Measurements from ENCODE around the gene NTPCR. TPM values are rescaled to one million over a fixed set of nuclear protein-coding genes. Genes with fewer than 3 reads are reported as not detected.

Gene NTPCR
- polyA plus RNA-seq, 4 donors: 62.1 to 83.9 (median 80.4) TPM

DNA sequence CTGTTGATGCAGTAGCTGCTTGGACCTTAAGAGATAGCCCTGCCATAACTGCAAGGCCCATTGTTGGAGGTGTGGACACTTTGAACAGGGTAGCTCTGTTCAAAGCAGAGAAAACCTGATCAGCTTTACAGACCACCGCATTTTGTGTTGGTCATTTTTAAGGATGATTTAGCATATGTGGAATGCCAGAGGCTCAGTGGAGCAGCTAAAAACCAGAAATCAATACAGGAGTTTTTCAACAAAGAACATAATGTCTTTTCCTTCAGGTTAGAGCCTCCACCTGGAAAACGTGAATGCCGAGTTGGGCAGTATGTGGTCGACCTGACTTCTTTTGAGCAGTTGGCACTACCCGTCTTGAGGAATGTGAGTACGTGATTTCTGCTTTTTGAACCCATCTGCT is 5.7 kb downstream of the NTPCR start:
- DNase-seq (ENCODE audit: low read depth in 4 of 4, low spot score in 3 of 4): no peak

DNA sequence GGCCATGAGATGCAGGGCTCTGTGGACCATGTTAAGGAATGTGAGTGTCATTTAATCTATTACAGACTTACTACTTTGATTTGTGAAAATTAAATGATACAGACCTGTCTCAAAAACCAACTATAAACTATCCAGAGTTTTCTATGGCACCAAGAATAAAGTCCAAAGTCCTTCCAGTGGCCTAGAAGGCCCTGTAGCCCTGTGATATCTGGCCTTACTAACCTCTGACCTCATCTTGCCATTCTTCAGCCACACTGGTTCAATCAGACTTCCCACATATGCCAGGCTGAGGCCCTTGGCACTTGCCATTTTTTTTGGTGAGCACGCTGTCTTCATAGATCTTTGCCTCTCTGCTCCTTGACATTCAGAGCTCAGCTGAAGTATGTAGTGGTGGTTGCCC is 7.7 kb downstream of the NTPCR start:
- DNase-seq (ENCODE audit: low read depth in 4 of 4, low spot score in 3 of 4): no peak

- no peak for DNase-seq (ENCODE audit: low read depth in 4 of 4, low spot score in 3 of 4)
These were observed 12.6 kb downstream of the NTPCR start for GRCh38 chr1:232962761-232963745.

DNA sequence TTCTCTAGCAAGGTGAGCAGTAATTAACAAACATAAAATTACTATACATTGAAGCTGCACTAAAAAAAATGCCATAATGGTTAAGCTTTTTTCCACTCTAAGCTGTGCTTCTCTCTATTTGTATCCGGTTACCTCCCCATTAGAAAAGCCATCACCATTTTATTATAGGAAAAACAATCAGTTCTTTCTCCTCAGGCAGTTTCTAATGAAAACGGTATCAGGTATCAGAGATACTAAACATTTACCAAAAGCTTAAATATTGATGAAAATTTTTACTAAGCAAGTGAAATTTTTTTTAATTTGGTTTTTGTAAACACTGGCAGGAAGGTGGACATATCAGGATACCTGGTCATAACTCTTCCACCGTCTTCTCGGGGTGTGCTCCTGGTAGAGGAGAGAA is 14.2 kb downstream of the NTPCR start:
- no peak for DNase-seq (ENCODE audit: low read depth in 4 of 4, low spot score in 3 of 4)

DNA sequence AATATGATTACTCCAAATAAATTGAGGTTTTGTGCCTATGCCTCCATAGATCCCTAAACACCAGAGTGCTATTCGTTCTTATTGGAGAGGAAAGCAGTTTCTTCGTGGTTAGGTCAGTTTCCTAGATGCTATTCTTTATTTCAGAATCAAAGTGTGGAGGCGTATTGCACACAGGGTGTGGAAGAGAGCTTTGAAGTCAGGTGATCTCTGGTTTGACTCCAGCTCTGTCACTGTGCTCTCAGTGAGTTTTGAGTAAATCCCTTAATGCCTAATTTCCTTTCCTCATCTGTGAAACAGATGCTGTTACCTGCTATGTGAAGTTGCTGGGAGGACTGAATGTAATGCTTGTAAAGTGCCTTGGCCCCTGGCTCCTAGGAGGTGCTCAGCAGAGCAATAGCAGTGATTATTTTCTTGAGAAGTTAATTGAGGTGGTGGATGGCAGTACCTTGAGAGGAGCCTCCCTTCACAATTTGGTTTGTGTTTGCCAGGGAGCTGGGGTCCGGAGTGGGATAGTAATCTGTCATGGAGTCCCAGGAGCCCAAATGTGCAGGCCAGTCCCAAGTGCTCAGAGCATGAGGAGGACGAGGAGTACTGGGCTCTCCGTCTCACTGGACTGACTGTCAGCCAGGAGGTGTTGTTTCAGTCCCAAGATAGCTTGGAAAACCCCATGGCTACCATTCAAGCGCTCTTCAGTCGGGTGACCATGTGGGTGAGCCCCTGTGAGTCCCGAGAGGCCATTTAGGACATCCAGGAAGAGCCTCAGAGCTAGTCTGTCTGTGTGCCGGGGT is 14.9 kb downstream of the NTPCR start:
- DNase-seq (ENCODE audit: low read depth in 4 of 4, low spot score in 3 of 4): no peak

DNA sequence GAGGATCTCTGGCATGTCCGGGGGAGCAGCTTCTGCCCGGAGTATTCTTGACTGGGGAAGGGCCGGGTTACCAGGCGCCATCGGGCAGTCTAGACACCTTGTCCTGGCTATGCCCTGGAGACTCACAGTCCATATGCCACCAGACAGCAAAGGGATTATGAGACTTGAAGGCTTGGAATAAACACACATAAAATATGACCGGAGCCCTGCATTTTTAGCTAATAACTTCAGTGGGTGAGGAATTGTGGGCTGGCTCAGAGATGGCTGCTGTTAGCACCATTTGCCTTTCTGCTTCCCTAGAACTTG is 15.5 kb downstream of the NTPCR start:
- DNase-seq (ENCODE audit: low read depth in 4 of 4, low spot score in 3 of 4): no peak

DNA sequence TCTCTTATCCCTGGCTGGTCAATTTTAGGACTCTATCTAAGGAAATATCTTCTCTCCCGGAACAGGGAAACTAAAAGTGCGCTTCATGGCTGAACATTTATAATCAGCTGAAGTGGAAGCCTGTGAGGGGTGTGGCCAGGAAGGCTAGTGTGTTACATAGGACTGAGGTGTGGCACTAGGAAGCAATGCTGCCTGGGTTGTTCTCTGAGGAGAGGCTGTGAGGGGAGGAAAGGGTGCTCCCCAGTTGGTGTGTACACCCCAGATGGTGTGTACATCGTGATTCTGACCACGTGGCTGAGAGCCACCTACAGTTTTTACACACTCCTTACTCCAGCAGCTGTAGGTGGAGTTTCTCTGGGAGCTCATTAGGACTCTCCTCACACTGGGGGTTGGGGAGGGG is 16.3 kb downstream of the NTPCR start:
- DNase-seq (ENCODE audit: low read depth in 4 of 4, low spot score in 3 of 4): no peak

- DNase-seq (ENCODE audit: low read depth in 4 of 4, low spot score in 3 of 4): no peak
These were observed 18.0 kb downstream of the NTPCR start for GRCh38 chr1:232968391-232968790.

- DNase-seq (ENCODE audit: low read depth in 4 of 4, low spot score in 3 of 4): no peak
These were observed 18.6 kb downstream of the NTPCR start for GRCh38 chr1:232968965-232969364.

DNA sequence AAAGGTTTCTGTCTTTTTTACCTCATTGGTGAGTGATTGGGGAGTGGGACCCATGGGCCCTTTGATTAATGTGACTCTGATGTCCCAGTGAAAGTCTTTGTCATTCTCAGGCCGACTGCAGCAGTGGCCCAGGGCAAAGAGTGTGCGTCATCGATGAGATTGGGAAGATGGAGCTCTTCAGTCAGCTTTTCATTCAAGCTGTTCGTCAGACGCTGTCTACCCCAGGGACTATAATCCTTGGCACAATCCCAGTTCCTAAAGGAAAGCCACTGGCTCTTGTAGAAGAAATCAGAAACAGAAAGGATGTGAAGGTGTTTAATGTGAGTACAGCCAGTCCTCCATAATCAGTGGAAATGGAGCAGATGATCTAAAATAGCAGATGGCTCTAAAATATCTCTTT is 19.4 kb downstream of the NTPCR start:
- no peak for DNase-seq (ENCODE audit: low read depth in 4 of 4, low spot score in 3 of 4)

DNA sequence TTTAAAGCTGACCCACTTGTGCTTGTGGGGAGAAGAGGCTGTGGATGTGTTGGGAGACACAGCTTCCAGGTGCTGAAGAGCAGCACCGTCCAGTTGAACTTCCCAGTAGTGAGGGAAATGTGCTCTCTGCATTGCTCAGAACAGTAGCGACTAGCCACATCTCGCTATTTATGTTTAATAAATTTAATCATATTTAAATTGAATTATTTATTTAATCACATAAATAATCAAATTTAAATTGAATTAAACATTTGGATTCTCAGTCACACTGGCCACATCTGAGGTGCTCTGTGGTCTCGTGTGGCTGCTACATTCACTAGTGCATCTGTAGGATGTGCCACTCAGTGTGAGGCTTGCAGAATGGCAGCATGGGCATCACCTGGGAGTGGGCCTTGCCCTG is 20.1 kb downstream of the NTPCR start:
- DNase-seq (ENCODE audit: low read depth in 4 of 4, low spot score in 3 of 4): no peak

GRCh38 chr1:232973652-232974611 is 23.5 kb downstream of the NTPCR start:
- DNase-seq (ENCODE audit: low read depth in 4 of 4, low spot score in 3 of 4): no peak

DNA sequence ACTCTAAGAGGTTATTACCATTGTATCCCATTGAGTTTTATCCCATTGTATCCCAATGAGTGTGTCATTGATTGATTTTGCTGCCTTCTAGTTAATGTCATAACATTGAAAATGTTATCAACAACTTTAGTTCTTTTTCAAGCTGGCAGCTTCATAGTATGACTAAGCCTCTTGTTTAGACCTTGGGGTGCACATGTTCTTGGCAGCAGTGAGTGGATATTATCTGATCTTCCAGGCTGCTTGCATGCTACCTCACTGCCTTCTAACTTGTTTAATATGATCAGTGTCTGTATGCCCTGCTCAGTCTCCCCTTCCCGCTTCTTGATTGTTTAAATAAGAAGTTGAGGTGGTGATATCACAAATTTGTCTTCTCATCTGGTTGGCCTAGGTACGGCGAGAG is 24.6 kb downstream of the NTPCR start:
- DNase-seq (ENCODE audit: low read depth in 4 of 4, low spot score in 3 of 4): no peak

GRCh38 chr1:232978091-232978634 is 27.8 kb downstream of the NTPCR start:
- no peak for DNase-seq (ENCODE audit: low read depth in 4 of 4, low spot score in 3 of 4)

- no peak for DNase-seq (ENCODE audit: low read depth in 4 of 4, low spot score in 3 of 4)
These were observed 28.4 kb downstream of the NTPCR start for GRCh38 chr1:232978815-232979214.

- DNase-seq (ENCODE audit: low read depth in 4 of 4, low spot score in 3 of 4): no peak
These were observed 29.1 kb downstream of the NTPCR start for GRCh38 chr1:232979558-232979957.

GRCh38 chr1:232980355-232980978 is 30.1 kb downstream of the NTPCR start:
- DNase-seq (ENCODE audit: low read depth in 4 of 4, low spot score in 3 of 4): no peak

- DNase-seq (ENCODE audit: low read depth in 4 of 4, low spot score in 3 of 4): no peak
These were observed 30.7 kb downstream of the NTPCR start for GRCh38 chr1:232980986-232981560.

- DNase-seq (ENCODE audit: low read depth in 4 of 4, low spot score in 3 of 4): no peak
These were observed 32.0 kb downstream of the NTPCR start for GRCh38 chr1:232982238-232982944.

Data from right renal pelvis (tissue), 4 donors.